Stimulated activated CD4-positive, alpha-beta T cell treated with anti-CD3 and anti-CD28 coated beads, TNF-alpha, amount 100 ng/mL, for 1 hour (primary cell): ENCODE measurements around the gene USH1C.

Experiments
- DNase-seq, 3 donors: peaks; one replicate each; pipeline ENCODE4 v3.0.0-alpha.2; 2020; ENCODE audit warnings: low read depth in 3 of 3, low spot score in 1 of 3

Gene USH1C

GRCh38 chr11:17550450-17551346 lies 6.5 kb upstream of the USH1C start:
- DNase-seq = no peak

- no peak for DNase-seq
Observed at GRCh38 chr11:17548444-17548843, 4.2 kb upstream of the USH1C start.

- DNase-seq = no peak
Observed at GRCh38 chr11:17547932-17548331, 3.7 kb upstream of the USH1C start.

- DNase-seq = no peak
Observed at GRCh38 chr11:17547051-17547577, 2.9 kb upstream of the USH1C start, which contains the start of gene OTOG. TSS of gene OTOG (plus strand) at chr11:17547259. CDS start at chr11:17547373, 114 bp downstream.

- DNase-seq = no peak
Observed at GRCh38 chr11:17546240-17546639, 2.0 kb upstream of the USH1C start.

GRCh38 chr11:17543574-17544180 lies 539 bp downstream of the USH1C start:
- no peak for DNase-seq

- no peak for DNase-seq
Observed at GRCh38 chr11:17543041-17543440, 1.2 kb downstream of the USH1C start.

GRCh38 chr11:17542249-17542648 lies 2.0 kb downstream of the USH1C start:
- DNase-seq = no peak

- no peak for DNase-seq
Observed at GRCh38 chr11:17541330-17541885, 2.8 kb downstream of the USH1C start.

- DNase-seq = no peak
Observed at GRCh38 chr11:17540807-17541206, 3.4 kb downstream of the USH1C start.

- no peak for DNase-seq
Observed at GRCh38 chr11:17538731-17539130, 5.5 kb downstream of the USH1C start.

- no peak for DNase-seq
Observed at GRCh38 chr11:17538054-17538453, 6.2 kb downstream of the USH1C start.

GRCh38 chr11:17537261-17537660 lies 7.0 kb downstream of the USH1C start:
- DNase-seq = no peak

GRCh38 chr11:17535488-17535887 lies 8.7 kb downstream of the USH1C start:
- DNase-seq = no peak

- no peak for DNase-seq
Observed at GRCh38 chr11:17533778-17534415, 10.3 kb downstream of the USH1C start.

- no peak for DNase-seq
Observed at GRCh38 chr11:17533341-17533740, 10.9 kb downstream of the USH1C start.

GRCh38 chr11:17532784-17533183 lies 11.4 kb downstream of the USH1C start:
- DNase-seq = no peak

GRCh38 chr11:17531636-17532113 lies 12.5 kb downstream of the USH1C start:
- no peak for DNase-seq

GRCh38 chr11:17531071-17531600 lies 13.1 kb downstream of the USH1C start:
- no peak for DNase-seq

GRCh38 chr11:17529844-17530185 lies 14.4 kb downstream of the USH1C start:
- no peak for DNase-seq
